WTC11 (cell line): ENCODE data around the gene RPL7L1. TPM values are rescaled to one million over a fixed set of nuclear protein-coding genes. Genes with fewer than 3 reads are reported as not detected.

Experiments used
- ATF1 ChIP-seq: sonication (generic); formaldehyde crosslinking; IDR thresholded peaks from 2 replicates; pipeline ENCODE4 v1.8.1; 2023; ENCODE audit warnings: mild to moderate bottlenecking, moderate library complexity, missing genetic modification reagents
- ESRRA ChIP-seq: sonication (generic); formaldehyde crosslinking; IDR thresholded peaks from 2 replicates; pipeline ENCODE4 v1.8.1; 2022; ENCODE audit warnings: mild to moderate bottlenecking, missing genetic modification reagents, borderline replicate concordance
- IRF1 ChIP-seq: sonication (generic); formaldehyde crosslinking; IDR thresholded peaks from 2 replicates; pipeline ENCODE4 v1.8.0; 2023; ENCODE audit warnings: missing genetic modification reagents
- NFE2L1 ChIP-seq: sonication (generic); formaldehyde crosslinking; IDR thresholded peaks from 2 replicates; pipeline ENCODE4 v1.8.1; 2023; ENCODE audit warnings: missing genetic modification reagents
- NFYB ChIP-seq: sonication (generic); formaldehyde crosslinking; conservative IDR thresholded peaks from 2 replicates; pipeline ENCODE4 v1.8.0; 2022; ENCODE audit warnings: low read depth, missing genetic modification reagents
- NR1H2 ChIP-seq: sonication (generic); formaldehyde crosslinking; IDR thresholded peaks from 2 replicates; pipeline ENCODE4 v1.9.0; 2021; ENCODE audit warnings: mild to moderate bottlenecking, moderate library complexity, missing genetic modification reagents
- PRDM15 ChIP-seq: sonication (generic); formaldehyde crosslinking; IDR thresholded peaks from 2 replicates; pipeline ENCODE4 v1.8.0; 2022; ENCODE audit warnings: missing genetic modification reagents
- SMAD3 ChIP-seq: sonication (generic); formaldehyde crosslinking; IDR thresholded peaks from 2 replicates; pipeline ENCODE4 v1.8.0; 2022; ENCODE audit warnings: missing genetic modification reagents, mild to moderate bottlenecking, borderline replicate concordance
- SP1 ChIP-seq: sonication (generic); formaldehyde crosslinking; conservative IDR thresholded peaks from 2 replicates; pipeline ENCODE4 v1.8.1; 2022; ENCODE audit warnings: missing genetic modification reagents
- USF1 ChIP-seq: sonication (generic); formaldehyde crosslinking; IDR thresholded peaks from 2 replicates; pipeline ENCODE4 v1.8.0; 2022; ENCODE audit warnings: mild to moderate bottlenecking, missing genetic modification reagents
- ZBTB21 ChIP-seq: sonication (generic); formaldehyde crosslinking; IDR thresholded peaks from 2 replicates; pipeline ENCODE4 v1.8.1; 2023; ENCODE audit warnings: mild to moderate bottlenecking, missing genetic modification reagents, borderline replicate concordance
- ZNF263 ChIP-seq: sonication (generic); formaldehyde crosslinking; IDR thresholded peaks from 2 replicates; pipeline ENCODE4 v1.8.1; 2022; ENCODE audit warnings: low read depth, mild to moderate bottlenecking, moderate library complexity, missing genetic modification reagents
- ZNF671 ChIP-seq: fragments of 250-450 bp; sonication (Bioruptor Pico); IDR thresholded peaks from 2 replicates; pipeline ENCODE4 v1.8.0; 2021; ENCODE audit warnings: mild to moderate bottlenecking
- total RNA-seq: library from RNA; stranded (reverse); gene quantifications from 3 replicates; pipeline ENCODE4 v1.2.3, GENCODE V29; 2021
- TF ChIP-seq, protein P1 (sequence below): sonication (generic); formaldehyde crosslinking; IDR thresholded peaks from 2 replicates; pipeline ENCODE4 v1.8.0; 2023; ENCODE audit warnings: missing genetic modification reagents, mild to moderate bottlenecking, borderline replicate concordance
- TF ChIP-seq, protein P2 (sequence below): sonication (generic); formaldehyde crosslinking; IDR thresholded peaks from 2 replicates; pipeline ENCODE4 v1.8.0; 2022; ENCODE audit warnings: mild to moderate bottlenecking, missing genetic modification reagents
- TF ChIP-seq, protein P3 (sequence below): fragments of 250-450 bp; sonication (Bioruptor Pico); IDR thresholded peaks from 2 replicates; pipeline ENCODE4 v2.1.2; 2022; ENCODE audit warnings: mild to moderate bottlenecking, moderate library complexity
- TF ChIP-seq, protein P4 (sequence below): sonication (generic); formaldehyde crosslinking; IDR thresholded peaks from 2 replicates; pipeline ENCODE4 v1.8.1; 2023; ENCODE audit warnings: mild to moderate bottlenecking, missing genetic modification reagents, moderate library complexity
- TF ChIP-seq, protein P5 (sequence below): sonication (generic); formaldehyde crosslinking; IDR thresholded peaks from 2 replicates; pipeline ENCODE4 v1.8.1; 2023; ENCODE audit warnings: mild to moderate bottlenecking, missing genetic modification reagents

Gene RPL7L1
- total RNA-seq, 1 experiment from 2014 or later = 107 TPM

DNA sequence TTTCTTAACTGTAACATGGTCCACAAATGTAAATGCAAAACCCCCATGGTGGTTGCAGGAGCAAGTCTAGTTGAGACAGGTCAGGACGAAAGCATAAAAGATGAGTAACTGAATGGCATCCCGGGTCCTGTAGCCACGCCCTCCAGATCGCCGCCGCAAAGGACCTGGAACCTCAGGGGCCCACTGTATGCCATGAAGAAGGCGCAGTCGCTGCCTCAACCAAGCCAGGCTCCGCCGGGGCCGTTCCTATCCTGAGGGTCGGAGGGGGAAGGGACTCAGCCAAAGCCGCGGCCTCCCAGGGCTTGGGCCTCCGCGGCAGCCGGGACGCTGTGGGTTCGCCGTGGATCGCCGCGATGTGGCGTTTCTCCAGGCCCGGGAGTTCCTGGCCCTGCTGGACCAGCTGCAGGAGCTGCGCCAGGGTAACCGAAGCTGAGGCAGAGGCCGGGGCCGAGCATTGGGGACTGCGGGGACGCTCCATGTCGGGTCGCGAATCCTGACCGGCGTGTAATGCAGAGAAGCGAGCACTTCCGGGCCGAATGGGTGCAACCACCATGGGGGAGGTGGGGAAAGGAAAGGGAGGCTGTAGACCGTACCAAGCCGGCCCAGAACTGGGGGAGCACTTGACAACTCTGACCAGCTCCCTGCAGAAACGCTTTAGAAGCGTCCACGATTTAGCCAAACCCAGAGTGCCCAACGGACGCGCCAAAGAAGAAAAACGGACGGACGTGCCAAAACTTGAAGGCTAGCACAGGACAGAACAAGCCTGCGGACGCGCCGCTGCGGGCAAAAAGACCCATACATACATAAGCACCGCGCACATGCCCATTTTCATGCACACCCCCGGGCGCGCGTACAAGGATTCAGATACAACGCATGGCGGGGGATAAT, 11.1 kb downstream of the RPL7L1 start (continued):
- TF ChIP-seq ZNF263 (CRISPR knock-in tag) (no peak), IRF1 (CRISPR knock-in tag) (peak; percentile 78), SMAD3 (peak; percentile 87; the same call in 1 of the 2 replicates), SP1 (peak; percentile 84), ZBTB21 (CRISPR knock-in tag) (peak; percentile 78), NFE2L1 (peak; percentile 72; the same call in 1 of the 2 replicates), PRDM15 (CRISPR knock-in tag) (peak; percentile 55; the same call in 1 of the 2 replicates), ESRRA (CRISPR knock-in tag) (peak; percentile 94; the same call in 1 of the 2 replicates), ZNF671 (CRISPR knock-in tag) (peak; percentile 85), NR1H2 (CRISPR knock-in tag) (no peak), USF1 (CRISPR knock-in tag) (peak; percentile 61), ATF1 (peak; percentile 87), NFYB (0 out of 2 replicates have a peak, but pooled peaks have one; percentile 22)
- TF ChIP-seq, protein P1, sequence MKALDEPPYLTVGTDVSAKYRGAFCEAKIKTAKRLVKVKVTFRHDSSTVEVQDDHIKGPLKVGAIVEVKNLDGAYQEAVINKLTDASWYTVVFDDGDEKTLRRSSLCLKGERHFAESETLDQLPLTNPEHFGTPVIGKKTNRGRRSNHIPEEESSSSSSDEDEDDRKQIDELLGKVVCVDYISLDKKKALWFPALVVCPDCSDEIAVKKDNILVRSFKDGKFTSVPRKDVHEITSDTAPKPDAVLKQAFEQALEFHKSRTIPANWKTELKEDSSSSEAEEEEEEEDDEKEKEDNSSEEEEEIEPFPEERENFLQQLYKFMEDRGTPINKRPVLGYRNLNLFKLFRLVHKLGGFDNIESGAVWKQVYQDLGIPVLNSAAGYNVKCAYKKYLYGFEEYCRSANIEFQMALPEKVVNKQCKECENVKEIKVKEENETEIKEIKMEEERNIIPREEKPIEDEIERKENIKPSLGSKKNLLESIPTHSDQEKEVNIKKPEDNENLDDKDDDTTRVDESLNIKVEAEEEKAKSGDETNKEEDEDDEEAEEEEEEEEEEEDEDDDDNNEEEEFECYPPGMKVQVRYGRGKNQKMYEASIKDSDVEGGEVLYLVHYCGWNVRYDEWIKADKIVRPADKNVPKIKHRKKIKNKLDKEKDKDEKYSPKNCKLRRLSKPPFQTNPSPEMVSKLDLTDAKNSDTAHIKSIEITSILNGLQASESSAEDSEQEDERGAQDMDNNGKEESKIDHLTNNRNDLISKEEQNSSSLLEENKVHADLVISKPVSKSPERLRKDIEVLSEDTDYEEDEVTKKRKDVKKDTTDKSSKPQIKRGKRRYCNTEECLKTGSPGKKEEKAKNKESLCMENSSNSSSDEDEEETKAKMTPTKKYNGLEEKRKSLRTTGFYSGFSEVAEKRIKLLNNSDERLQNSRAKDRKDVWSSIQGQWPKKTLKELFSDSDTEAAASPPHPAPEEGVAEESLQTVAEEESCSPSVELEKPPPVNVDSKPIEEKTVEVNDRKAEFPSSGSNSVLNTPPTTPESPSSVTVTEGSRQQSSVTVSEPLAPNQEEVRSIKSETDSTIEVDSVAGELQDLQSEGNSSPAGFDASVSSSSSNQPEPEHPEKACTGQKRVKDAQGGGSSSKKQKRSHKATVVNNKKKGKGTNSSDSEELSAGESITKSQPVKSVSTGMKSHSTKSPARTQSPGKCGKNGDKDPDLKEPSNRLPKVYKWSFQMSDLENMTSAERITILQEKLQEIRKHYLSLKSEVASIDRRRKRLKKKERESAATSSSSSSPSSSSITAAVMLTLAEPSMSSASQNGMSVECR (CRISPR knock-in tag) = peak; percentile 90
- TF ChIP-seq, protein P2, sequence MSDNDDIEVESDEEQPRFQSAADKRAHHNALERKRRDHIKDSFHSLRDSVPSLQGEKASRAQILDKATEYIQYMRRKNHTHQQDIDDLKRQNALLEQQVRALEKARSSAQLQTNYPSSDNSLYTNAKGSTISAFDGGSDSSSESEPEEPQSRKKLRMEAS = peak; percentile 63
- TF ChIP-seq, protein P3, sequence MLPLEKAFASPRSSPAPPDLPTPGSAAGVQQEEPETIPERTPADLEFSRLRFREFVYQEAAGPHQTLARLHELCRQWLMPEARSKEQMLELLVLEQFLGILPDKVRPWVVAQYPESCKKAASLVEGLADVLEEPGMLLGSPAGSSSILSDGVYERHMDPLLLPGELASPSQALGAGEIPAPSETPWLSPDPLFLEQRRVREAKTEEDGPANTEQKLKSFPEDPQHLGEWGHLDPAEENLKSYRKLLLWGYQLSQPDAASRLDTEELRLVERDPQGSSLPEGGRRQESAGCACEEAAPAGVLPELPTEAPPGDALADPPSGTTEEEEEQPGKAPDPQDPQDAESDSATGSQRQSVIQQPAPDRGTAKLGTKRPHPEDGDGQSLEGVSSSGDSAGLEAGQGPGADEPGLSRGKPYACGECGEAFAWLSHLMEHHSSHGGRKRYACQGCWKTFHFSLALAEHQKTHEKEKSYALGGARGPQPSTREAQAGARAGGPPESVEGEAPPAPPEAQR (CRISPR knock-in tag) = no peak
- TF ChIP-seq, protein P4, sequence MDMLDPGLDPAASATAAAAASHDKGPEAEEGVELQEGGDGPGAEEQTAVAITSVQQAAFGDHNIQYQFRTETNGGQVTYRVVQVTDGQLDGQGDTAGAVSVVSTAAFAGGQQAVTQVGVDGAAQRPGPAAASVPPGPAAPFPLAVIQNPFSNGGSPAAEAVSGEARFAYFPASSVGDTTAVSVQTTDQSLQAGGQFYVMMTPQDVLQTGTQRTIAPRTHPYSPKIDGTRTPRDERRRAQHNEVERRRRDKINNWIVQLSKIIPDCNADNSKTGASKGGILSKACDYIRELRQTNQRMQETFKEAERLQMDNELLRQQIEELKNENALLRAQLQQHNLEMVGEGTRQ (CRISPR knock-in tag) = no peak
- TF ChIP-seq, protein P5, sequence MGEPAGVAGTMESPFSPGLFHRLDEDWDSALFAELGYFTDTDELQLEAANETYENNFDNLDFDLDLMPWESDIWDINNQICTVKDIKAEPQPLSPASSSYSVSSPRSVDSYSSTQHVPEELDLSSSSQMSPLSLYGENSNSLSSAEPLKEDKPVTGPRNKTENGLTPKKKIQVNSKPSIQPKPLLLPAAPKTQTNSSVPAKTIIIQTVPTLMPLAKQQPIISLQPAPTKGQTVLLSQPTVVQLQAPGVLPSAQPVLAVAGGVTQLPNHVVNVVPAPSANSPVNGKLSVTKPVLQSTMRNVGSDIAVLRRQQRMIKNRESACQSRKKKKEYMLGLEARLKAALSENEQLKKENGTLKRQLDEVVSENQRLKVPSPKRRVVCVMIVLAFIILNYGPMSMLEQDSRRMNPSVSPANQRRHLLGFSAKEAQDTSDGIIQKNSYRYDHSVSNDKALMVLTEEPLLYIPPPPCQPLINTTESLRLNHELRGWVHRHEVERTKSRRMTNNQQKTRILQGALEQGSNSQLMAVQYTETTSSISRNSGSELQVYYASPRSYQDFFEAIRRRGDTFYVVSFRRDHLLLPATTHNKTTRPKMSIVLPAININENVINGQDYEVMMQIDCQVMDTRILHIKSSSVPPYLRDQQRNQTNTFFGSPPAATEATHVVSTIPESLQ (CRISPR knock-in tag) = no peak
